Measurements from ENCODE around the gene STARD3NL. TPM values are rescaled to one million over a fixed set of nuclear protein-coding genes. Genes with fewer than 3 reads are reported as not detected.
"Not testable (repeated sequence)": the region's sequence is repeated elsewhere in the genome, so short reads cannot be mapped to it uniquely, and the experiment has no call there.

Gene STARD3NL
- total and polyA plus RNA-seq, 8 donors: 7.2 to 23.1 (median 10.8) TPM

DNA sequence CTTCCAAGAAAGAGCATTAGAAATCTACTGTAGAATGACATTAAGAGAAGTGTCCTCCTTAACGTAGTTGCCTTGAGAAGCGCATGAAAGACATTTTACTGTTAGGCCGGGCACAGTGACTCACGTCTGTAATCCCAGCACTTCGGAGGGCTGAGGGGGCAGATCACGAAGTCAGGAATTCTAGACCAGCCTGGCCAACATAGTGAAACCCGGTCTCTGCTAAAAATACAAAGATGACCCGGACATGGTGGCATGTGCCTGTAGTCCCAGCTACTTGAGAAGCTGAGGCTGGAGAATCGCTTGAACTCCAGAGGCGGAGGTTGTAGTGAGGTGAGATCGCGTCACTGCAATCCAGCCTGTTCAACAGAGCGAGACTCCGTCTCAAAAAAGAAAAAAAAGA is 66.5 kb downstream of the STARD3NL start:
- Histone ChIP-seq H3K27me3 (no peaks in the 10 kb centered on the region), H3K4me1 (no peaks in the 10 kb centered on the region), H3K4me3 (no peak overlapping the region), H3K36me3 (no peaks in the 10 kb centered on the region), H3K27ac (no peak overlapping the region), H3K9me3 (no peaks in the 10 kb centered on the region)
- no peak for ATAC-seq
- WGBS, 2 donors: 91 to 95% methylated on average over 14 of the region's 14 CpGs
- no peak for FAIRE-seq
- TF ChIP-seq, protein P1, sequence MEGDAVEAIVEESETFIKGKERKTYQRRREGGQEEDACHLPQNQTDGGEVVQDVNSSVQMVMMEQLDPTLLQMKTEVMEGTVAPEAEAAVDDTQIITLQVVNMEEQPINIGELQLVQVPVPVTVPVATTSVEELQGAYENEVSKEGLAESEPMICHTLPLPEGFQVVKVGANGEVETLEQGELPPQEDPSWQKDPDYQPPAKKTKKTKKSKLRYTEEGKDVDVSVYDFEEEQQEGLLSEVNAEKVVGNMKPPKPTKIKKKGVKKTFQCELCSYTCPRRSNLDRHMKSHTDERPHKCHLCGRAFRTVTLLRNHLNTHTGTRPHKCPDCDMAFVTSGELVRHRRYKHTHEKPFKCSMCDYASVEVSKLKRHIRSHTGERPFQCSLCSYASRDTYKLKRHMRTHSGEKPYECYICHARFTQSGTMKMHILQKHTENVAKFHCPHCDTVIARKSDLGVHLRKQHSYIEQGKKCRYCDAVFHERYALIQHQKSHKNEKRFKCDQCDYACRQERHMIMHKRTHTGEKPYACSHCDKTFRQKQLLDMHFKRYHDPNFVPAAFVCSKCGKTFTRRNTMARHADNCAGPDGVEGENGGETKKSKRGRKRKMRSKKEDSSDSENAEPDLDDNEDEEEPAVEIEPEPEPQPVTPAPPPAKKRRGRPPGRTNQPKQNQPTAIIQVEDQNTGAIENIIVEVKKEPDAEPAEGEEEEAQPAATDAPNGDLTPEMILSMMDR (IDR thresholded peaks at IDR 0.05): no peak
- intact Hi-C loops (cut with DNase I): no loop called here
- DNase-seq: no peak

DNA sequence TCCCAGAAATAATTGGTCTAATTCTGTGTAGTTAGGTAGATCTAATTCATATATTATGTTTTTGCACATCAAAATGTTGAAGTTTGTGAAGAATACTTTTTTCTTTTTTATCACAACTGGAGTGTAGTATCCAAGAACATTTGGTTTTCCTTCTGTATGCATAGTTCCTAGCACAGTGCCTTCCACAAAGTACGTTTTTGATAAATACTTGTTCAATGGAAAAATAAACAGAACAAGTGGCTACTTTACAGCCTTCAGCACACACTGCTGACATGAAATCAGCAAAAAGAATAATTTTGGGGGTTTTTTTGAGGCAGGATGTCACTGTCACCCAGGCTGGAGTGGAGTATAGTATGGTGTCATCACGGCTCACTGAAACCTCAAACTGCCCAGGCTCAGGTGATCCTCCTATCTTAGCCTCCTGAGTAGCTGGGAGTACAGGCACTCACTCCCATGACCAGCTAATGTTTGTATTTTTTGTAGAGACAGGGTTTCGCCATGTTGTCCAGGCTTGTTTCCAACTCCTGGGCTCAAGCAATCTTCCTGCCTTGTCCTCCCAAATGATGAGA is 67.4 kb downstream of the STARD3NL start:
- ATAC-seq: no peak
- no peak overlapping the region for H3K4me3 ChIP-seq
- no peaks in the 10 kb centered on the region for H3K4me1 ChIP-seq
- FAIRE-seq: no peak
- no peak for DNase-seq
- intact Hi-C loops (cut with DNase I): no loop called here
- WGBS, 2 donors: 56% methylated on average over 3 of the region's 3 CpGs
- no peaks in the 10 kb centered on the region for H3K36me3 ChIP-seq
- no peaks in the 10 kb centered on the region for H3K27me3 ChIP-seq
- TF ChIP-seq, protein P1 (IDR thresholded peaks at IDR 0.05): no peak
- H3K27ac ChIP-seq: no peak overlapping the region
- no peaks in the 10 kb centered on the region for H3K9me3 ChIP-seq

DNA sequence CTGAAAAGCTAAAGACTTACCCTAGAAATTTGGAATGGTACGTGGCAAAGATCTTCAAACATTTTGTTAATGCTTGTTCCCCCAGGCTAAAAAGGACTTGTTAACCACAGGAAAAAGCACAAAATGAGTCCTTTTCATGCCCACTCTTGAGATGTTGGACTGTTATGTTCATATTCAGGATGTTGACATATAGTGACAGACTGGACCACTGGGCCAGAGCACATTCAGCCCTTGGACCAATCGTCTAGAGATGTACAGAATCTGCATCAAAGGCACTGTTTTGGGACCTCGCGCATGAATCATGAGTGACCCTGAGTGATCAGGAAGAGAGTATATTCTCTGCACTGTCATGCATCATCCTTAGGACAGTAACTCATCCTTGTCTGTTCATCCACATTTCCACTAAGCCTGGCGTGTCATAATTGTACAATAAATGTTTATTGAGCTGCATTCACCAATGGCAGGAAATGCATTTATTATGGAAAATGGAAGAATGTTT is 70.1 kb downstream of the STARD3NL start:
- no peak for DNase-seq
- no peaks in the 10 kb centered on the region for H3K27me3 ChIP-seq
- H3K4me3 ChIP-seq: no peak overlapping the region
- 84 to 92% methylated on average over 5 of the region's 5 CpGs for WGBS, 2 donors
- intact Hi-C loops (cut with DNase I): no loop called here
- no peak for ATAC-seq
- FAIRE-seq: no peak
- no peaks in the 10 kb centered on the region for H3K9me3 ChIP-seq
- H3K27ac ChIP-seq: no peak overlapping the region
- H3K4me1 ChIP-seq: no peaks in the 10 kb centered on the region
- no peaks in the 10 kb centered on the region for H3K36me3 ChIP-seq
- TF ChIP-seq, protein P1 (IDR thresholded peaks at IDR 0.05): no peak

DNA sequence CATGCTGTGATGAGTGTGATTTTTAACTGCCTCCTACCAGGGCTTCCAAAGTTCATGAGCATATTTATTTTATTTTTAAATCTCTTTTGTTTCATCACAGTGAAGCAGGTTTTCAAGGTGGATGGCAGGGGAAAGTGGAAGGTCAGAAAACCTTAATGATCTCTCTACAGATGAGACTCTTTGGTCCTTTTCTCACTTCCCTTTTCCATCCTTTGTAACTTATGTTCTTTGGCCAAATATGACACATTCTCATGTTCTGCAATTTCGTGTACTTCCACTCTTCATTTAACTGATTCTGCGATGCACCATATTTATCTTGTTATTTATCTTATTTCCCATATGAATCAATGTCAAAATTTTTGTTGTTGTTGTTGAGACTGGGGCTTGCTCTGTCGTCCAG is 71.8 kb downstream of the STARD3NL start:
- not testable (repeated sequence) for H3K27ac ChIP-seq

DNA sequence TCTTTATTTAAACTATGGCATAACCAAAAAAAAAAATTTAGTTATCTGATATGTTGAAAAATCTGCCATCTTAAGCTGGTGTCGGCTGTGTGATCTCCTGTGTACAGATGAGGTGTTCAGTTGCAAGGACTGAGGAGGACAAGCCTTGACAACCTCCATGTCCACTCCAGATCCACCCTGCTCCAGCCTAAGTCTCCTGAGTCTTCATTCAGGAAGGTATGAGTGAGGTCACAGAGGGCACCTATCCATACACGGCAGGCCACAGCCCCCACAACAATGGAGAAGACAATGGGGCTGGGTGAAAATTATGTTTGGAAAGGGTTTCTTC is 79.3 kb downstream of the STARD3NL start:
- Histone ChIP-seq H3K9me3 (no peaks in the 10 kb centered on the region), H3K27ac (no peak overlapping the region), H3K36me3 (no peaks in the 10 kb centered on the region), H3K4me1 (no peaks in the 10 kb centered on the region), H3K27me3 (no peaks in the 10 kb centered on the region), H3K4me3 (no peak overlapping the region)
- FAIRE-seq: no peak
- 77% methylated on average over 2 of the region's 2 CpGs for WGBS, 2 donors
- TF ChIP-seq, protein P1 (IDR thresholded peaks at IDR 0.05): no peak
- intact Hi-C loops (cut with DNase I): no loop called here
- no peak for ATAC-seq
- DNase-seq: no peak

More for the DNA sequence above, 71.8 kb downstream of the STARD3NL start:
- 58 to 66% methylated on average over 3 of the region's 3 CpGs for WGBS, 2 donors
- FAIRE-seq; H3K27me3 ChIP-seq; DNase-seq; H3K9me3 ChIP-seq; intact Hi-C loops (cut with DNase I); H3K36me3 ChIP-seq; H3K4me1 ChIP-seq; ATAC-seq; H3K4me3 ChIP-seq: not testable (repeated sequence)

DNA sequence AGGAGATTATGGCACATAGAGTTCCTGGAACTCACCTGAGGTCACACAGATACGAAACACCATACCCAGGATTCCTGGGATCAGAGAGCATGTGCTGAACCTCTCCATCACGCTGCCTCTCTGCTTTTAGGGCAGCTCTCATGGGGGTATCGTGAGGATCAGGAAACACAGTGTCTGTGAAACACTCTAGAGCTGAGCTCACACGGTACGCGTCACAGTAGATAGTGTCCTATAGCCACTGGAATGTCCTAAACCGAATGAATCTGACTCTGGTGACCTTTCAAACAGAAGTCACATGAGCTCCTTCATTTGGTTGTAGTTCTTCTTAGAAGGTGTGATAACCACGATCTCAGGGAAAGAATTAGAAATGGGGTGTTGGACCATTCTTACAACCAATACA is 81.1 kb downstream of the STARD3NL start:
- ATAC-seq; H3K27ac ChIP-seq; H3K4me1 ChIP-seq; intact Hi-C loops (cut with DNase I); FAIRE-seq; DNase-seq; H3K27me3 ChIP-seq; H3K4me3 ChIP-seq; H3K9me3 ChIP-seq; H3K36me3 ChIP-seq: not testable (repeated sequence)
- 80 to 88% methylated on average over 8 of the region's 8 CpGs for WGBS, 2 donors

DNA sequence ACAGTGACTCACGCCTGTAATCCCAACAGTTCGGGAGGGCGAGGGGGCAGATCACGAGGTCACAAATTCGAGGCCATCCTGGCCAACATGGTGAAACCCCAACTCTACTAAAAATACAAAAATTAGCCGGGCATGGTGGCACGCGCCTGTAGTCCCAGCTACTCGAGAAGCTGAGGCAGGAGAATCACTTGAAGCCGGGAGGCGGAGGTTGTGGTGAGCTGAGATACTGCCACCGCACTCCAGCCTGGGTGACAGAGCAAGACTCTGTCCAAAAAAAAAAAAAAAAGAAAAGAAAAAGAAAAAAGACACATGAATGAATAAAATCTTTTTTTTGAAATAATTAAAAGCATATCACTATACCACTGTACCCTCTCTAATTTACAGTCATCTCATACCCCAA is 83.6 kb downstream of the STARD3NL start:
- ATAC-seq; intact Hi-C loops (cut with DNase I); FAIRE-seq; H3K27me3 ChIP-seq; DNase-seq; H3K4me3 ChIP-seq; H3K9me3 ChIP-seq; H3K4me1 ChIP-seq; H3K27ac ChIP-seq; H3K36me3 ChIP-seq: not testable (repeated sequence)
- WGBS, 2 donors: 82 to 90% methylated on average over 12 of the region's 12 CpGs

DNA sequence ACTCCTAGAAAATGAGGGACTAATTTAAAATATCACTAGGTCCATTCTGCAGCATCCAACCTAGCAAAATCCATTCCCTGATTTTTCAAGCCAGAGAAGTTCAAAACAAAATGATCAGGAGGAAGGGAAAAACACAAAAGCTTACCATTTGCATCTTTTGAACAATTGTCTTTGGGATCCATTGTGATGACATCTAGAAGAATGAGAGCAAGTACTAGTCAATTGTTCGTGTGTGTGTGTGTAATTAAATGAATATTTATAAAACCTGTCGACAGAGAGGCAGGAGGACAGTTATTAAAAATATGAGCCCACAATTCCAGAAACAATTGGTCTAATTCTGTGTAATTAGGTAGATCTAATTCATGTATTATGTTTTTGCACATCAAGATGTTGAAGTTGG is 84.0 kb downstream of the STARD3NL start:
- ATAC-seq; H3K27ac ChIP-seq; DNase-seq; H3K4me1 ChIP-seq; H3K27me3 ChIP-seq; H3K4me3 ChIP-seq; intact Hi-C loops (cut with DNase I); H3K9me3 ChIP-seq; H3K36me3 ChIP-seq; FAIRE-seq: not testable (repeated sequence)
- WGBS, 2 donors: 44 to 45% methylated on average over 2 of the region's 2 CpGs

Data from pancreas (tissue), 10 donors.